SH-SY5Y (cell line): ENCODE data around the gene BIN1.

Source experiments
- GATA2 ChIP-seq: IDR thresholded peaks from 2 replicates; pipeline ENCODE4 v1.6.1; 2011; ENCODE audit warnings: mild to moderate bottlenecking, low read depth, low read length
- GATA3 ChIP-seq: IDR thresholded peaks from 2 replicates; pipeline ENCODE4 v1.6.1; 2011; ENCODE audit warnings: low read depth, mild to moderate bottlenecking, low read length, moderate library complexity

- no peak for TF ChIP-seq GATA2
- TF ChIP-seq GATA3: no peak
Measured at GRCh38 chr2:127003070-127003800, 103.7 kb downstream of the BIN1 start.
